GM21825 (cell line): Measurements from ENCODE around the gene CDKL4.
"Not testable (repeated sequence)": the region's sequence is repeated elsewhere in the genome, so short reads cannot be mapped to it uniquely, and the experiment has no call there.

Experiments used
- ATAC-seq: cut with Tn5 transposase; IDR thresholded peaks from one replicate; pipeline ENCODE4 v1.9.1; 2021; ENCODE audit warnings: mild to moderate bottlenecking, moderate library complexity; ENCODE audit not compliant: unreplicated experiment

Gene CDKL4

DNA sequence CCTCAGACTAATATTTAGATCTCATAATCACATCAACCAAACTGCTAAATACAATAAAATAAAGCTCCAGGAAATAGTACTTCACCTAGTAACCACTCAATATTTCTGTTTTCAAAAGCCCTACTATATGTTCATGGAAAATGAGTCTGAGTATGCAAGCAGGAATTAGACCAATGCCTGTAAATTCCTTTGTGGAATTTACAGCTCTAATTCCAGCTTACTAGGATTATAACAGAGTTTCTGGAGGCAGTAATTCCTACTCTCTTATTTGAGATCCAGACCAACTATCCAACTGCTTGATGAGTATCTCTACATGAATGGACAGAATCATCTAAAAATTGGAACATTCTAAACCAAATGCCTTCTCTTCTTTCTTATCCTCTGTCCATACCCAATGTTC is 11.6 kb downstream of the CDKL4 start:
- ATAC-seq = no peak

- peak; percentile 10 for ATAC-seq
Observed at GRCh38 chr2:39228413-39229209, 15.2 kb downstream of the CDKL4 start.

DNA sequence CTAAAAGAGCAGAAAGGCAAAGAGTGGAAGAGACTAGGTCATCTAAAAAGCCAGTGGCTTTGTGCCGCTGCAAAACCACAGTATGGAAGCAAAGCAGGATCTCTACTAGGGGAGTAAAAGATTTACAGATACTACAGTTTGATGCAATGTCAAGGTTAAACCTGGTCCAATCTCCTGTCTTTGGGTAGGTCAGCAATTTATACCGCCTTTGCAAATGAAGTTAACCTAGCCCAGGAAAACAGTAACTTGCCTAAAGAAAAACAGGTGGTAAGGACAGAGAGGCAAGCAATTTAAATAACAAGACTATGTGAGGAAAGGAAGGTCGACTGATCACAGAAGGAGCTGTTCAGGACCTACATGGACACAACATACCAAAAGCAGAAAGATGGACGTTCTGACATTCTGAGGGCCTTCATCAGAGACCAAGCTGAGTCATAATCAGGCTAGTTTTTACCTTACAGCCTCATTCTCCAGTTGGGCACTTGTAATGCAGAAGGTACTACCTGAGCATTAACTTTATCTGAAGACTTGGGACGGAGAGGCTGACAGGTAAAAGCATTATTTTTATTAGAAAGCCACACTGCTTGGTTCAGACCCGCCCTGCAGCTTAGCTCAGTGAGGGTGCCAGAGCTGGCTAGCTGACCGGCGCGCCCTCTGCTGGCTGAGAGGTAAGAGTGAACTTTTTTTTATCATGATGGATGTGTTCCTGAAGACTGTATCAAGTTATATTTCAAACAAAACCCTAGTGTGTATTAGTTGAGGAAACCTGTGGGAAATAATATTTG is 15.9 kb downstream of the CDKL4 start:
- ATAC-seq = peak; percentile 69

GRCh38 chr2:39225567-39225966 is 18.2 kb downstream of the CDKL4 start:
- ATAC-seq = no peak

- no peak for ATAC-seq
Observed at GRCh38 chr2:39223909-39224308, 19.9 kb downstream of the CDKL4 start.

GRCh38 chr2:39221459-39221858 is 22.3 kb downstream of the CDKL4 start:
- no peak for ATAC-seq

GRCh38 chr2:39220136-39220535 is 23.6 kb downstream of the CDKL4 start:
- no peak for ATAC-seq

- no peak for ATAC-seq
Observed at GRCh38 chr2:39218391-39218790, 25.4 kb downstream of the CDKL4 start.

- no peak for ATAC-seq
Observed at GRCh38 chr2:39217192-39217550, 26.6 kb downstream of the CDKL4 start.

- no peak for ATAC-seq
Observed at GRCh38 chr2:39216346-39217191, 27.2 kb downstream of the CDKL4 start.

- no peak for ATAC-seq
Observed at GRCh38 chr2:39215545-39215944, 28.2 kb downstream of the CDKL4 start.

GRCh38 chr2:39213015-39213414 is 30.8 kb downstream of the CDKL4 start:
- ATAC-seq = no peak

- ATAC-seq = no peak
Observed at GRCh38 chr2:39210846-39211245, 32.9 kb downstream of the CDKL4 start.

DNA sequence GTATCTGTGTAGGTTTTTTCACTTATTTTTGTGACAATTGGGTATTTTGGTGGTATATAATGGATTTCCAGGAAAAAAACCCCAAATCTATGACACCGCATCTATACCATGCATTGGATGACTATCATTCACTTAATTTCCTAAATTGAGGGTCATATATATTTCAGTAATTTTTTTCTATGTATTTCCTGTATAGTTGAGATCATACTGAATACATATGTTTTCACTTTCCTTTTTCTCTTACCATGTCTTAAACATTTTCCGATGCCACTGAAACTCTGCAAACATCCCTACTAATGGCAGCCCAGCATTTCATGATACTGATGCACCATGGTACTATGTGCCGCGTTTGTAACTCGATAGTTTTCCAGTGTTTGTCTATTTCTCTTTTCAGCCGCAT is 40.4 kb downstream of the CDKL4 start:
- ATAC-seq = no peak

DNA sequence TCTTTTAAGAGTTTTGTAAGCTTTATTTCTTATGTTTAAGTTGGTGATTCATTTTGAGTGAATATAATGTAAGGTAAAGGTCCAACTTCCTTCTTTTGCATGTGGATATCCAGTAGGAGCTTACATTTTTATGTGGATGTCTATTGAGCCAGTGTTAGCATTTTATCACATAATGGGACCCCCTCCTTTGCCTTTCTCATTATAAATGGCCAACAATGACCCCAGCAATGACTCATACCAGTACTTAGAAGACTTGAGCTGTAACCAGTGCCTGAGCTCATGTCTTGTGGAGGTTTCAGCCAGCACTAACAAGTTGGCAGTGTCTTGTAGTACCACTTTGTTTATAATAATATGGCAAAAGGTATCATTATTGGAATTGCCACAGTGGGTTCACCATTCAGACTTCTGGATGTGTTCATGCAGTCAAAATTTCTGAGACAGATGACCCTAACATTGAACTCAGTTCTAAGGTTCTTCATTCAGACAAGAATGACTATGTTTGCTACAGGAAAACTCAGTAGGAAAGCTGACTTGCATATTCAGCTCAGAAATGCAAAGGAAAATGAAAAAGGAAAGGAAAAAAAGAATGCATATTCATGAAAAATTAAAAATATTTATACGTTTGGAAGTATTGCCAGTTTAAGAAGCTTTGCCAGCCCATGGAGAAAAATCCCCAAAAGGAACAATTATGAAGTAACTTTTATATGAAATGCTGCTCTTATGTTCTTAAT is 41.0 kb downstream of the CDKL4 start:
- ATAC-seq = no peak

DNA sequence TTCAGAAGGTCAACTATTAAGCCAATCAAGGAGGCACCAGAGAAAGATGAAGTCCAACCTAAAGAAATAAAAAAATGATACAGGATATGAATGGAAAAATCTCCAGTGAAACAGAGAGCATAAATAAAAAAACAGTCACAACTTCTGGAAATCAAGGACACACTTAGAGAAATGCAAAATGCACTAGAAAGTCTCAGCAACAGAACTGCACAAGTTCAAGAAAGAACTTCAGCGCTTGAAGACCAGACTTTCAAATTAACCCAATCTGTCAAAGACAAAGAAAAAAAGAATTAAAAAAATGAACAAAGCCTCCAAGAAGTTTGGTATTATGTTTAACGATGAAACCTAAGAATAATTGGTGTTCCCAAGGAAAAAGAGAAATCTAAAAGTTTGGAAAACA is 46.8 kb downstream of the CDKL4 start:
- ATAC-seq = not testable (repeated sequence)

GRCh38 chr2:39194686-39195085 is 49.1 kb downstream of the CDKL4 start:
- no peak for ATAC-seq

DNA sequence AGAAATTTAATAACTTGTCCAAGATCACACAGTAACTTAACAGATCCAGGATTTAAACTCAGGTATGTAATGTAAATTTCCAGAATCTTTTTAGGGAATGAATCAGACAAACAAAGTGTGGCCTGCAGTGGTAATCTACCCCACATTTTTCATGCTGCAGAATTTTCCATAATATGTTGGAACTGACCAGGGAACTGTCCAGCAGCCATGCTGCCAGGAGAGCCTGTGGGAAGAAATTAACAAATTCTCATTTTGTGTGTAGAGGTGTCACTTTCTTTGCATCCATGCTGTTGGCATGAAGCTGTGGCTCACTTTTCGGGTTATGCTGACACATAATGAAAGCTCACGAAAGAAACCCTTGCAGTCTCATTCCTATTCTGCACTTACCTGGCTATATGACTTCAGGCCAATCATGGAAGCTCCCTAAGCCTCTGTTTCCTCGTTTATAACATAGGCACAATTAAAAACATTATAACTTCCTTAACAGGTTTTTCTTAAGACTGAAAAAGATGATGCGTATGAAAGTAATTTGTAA is 54.7 kb downstream of the CDKL4 start:
- no peak for ATAC-seq

GRCh38 chr2:39183673-39184072 is 60.1 kb downstream of the CDKL4 start:
- ATAC-seq = no peak

DNA sequence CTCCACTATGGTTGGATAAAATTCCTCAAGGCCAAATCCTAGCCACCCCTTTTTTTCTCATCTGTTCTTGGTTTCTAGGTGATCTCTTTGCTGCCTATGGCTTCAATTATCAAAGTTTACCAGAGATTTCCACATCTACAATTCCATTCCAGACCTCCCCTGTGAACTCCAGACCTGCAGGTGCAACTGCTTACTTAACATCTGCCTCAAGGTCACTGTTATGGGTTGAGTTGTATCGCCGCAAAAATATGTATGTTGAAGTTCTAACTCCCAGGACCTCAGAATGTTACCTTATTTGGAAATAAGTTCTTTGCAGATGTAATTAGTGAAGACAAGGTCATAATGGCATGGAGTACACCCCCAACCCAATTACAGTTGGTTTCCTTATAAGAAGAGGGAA is 62.5 kb downstream of the CDKL4 start:
- no peak for ATAC-seq
